Measurements from ENCODE around the gene EYA2. TPM values are rescaled to one million over a fixed set of nuclear protein-coding genes. Genes with fewer than 3 reads are reported as not detected.

EYA2 gene, protein sequence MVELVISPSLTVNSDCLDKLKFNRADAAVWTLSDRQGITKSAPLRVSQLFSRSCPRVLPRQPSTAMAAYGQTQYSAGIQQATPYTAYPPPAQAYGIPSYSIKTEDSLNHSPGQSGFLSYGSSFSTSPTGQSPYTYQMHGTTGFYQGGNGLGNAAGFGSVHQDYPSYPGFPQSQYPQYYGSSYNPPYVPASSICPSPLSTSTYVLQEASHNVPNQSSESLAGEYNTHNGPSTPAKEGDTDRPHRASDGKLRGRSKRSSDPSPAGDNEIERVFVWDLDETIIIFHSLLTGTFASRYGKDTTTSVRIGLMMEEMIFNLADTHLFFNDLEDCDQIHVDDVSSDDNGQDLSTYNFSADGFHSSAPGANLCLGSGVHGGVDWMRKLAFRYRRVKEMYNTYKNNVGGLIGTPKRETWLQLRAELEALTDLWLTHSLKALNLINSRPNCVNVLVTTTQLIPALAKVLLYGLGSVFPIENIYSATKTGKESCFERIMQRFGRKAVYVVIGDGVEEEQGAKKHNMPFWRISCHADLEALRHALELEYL
- total RNA-seq (2012; rRNA removed) (2.3 and 2.5 TPM in 2 replicates), polyA plus RNA-seq (2012; rRNA removed) (5.0 and 5.4 TPM in 2 replicates), Bru-seq, nascent RNA (percentile 42 among the genes with signal in this experiment), BruChase-seq, experiment 1, labeled RNA remaining after a 6-hour chase (percentile 37 among the genes with signal in this experiment), BruChase-seq, experiment 2, labeled RNA remaining after a 2-hour chase (percentile 35 among the genes with signal in this experiment)
- polyA plus RNA-seq (2012; cell fraction: cytosol; rRNA removed) = 1.8 and 4.5 TPM in 2 replicates
- polyA plus RNA-seq (2012; cell fraction: nucleus; rRNA removed; ENCODE audit: low replicate concordance) = 3.6 and 4.4 TPM in 2 replicates
- long read RNA-seq, partial matches to known transcripts = 2 of 5 reads
- long read RNA-seq, other reads (novel, unspliced or antisense) = 2 of 5 reads

DNA sequence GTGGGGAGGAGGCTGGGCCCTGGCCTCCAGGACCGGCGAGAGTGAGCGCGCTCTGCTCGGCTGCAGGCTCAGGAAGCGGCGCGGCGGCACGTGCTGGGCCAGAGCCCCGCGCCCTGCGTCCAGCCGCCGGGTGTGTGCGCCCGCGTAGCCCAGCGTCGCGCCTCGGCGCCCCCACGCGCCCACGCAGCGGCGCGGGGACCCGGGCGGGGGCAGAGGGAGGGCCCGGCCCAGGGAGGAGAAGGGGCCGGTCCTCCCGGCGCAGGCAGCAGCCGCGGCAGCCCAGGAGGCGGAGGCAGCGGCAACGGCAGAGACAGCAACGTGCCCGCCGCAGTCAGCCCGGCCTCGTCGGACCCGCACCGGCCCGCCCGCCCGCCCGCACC lies at the start of gene EYA2:
TSS of gene EYA2 (plus strand) at position 265 of the 380 bp plus-strand sequence. CDS start 95,168 bp downstream, outside the sequence.
- ATAC-seq (ENCODE audit: low read depth) = peak; percentile 90
- no peak within 1 kb of the TSS for H3K56ac ChIP-seq (ENCODE audit: extremely low read depth, insufficient read depth, low read length)
- DNase-seq = peak; percentile 25

More for the DNA sequence above, at the start of gene EYA2:
- Histone ChIP-seq H3K9me3 (ENCODE audit: control insufficient read depth, insufficient read depth, low read length) (peaks cover 9% of the 10 kb centered on the region), H2BK20ac (ENCODE audit: low read depth, low read length) (no peak within 1 kb of the TSS), H3K36me3 (ENCODE audit: control insufficient read depth, insufficient read depth, low read length) (no peaks in the 10 kb centered on the region), H3K23ac (ENCODE audit: low read depth, low read length) (no peak within 1 kb of the TSS), H4K5ac (ENCODE audit: low read depth, low read length) (no peak within 1 kb of the TSS), H2BK5ac (ENCODE audit: low read depth, low read length, poor library complexity, severe bottlenecking) (no peak within 1 kb of the TSS), H3K18ac (ENCODE audit: low read depth, low read length) (peak within 1 kb of the TSS; percentile 31), H4K8ac (ENCODE audit: low read depth in 2 of 2, low read length in 2 of 2) (peak within 1 kb of the TSS in 1 of 2 experiments; percentile 53; a peak in 1 of 4 replicates), H3K27me3 (ENCODE audit: control insufficient read depth, insufficient read depth, low read length) (no peaks in the 10 kb centered on the region), H2AK5ac (ENCODE audit: low read depth, low read length) (no peak within 1 kb of the TSS), H3K4me3 (ENCODE audit: insufficient read depth, low read depth, low read length) (peak within 1 kb of the TSS; percentile 83), H2BK120ac (ENCODE audit: low read depth, low read length) (no peak within 1 kb of the TSS), H3K9me1 (ENCODE audit: insufficient read depth, low read length) (no peaks in the 10 kb centered on the region), H4K91ac (ENCODE audit: insufficient read depth, low read depth, low read length) (no peak within 1 kb of the TSS; the same call in 1 of the 2 replicates), H3K4me1 (ENCODE audit: control insufficient read depth, insufficient read depth, low read length) (0 out of 2 replicates have a peak, but pooled peaks cover 2% of the 10 kb centered on the region), H3K79me1 (ENCODE audit: low read depth in 1 of 2, low read length in 2 of 2) (peaks cover 0 to 3% of the 10 kb centered on the region in 2 experiments; a peak in 1 of 4 replicates), H2AFZ (replicated peaks; ENCODE audit: low read length, poor library complexity) (peak within 1 kb of the TSS; percentile 78), H3K27ac (ENCODE audit: insufficient read depth, low read length) (peak within 1 kb of the TSS; percentile 6), H3K9ac (ENCODE audit: low read depth, low read length) (peak within 1 kb of the TSS; percentile 64), H4K20me1 (ENCODE audit: insufficient read depth, low read length) (no peaks in the 10 kb centered on the region), H3K4me2 (ENCODE audit: low read depth, low read length) (peak within 1 kb of the TSS; percentile 95), H2AK9ac (replicated peaks; ENCODE audit: low read depth, low read length, poor library complexity) (peak within 1 kb of the TSS; percentile 31), H3K14ac (replicated peaks; ENCODE audit: low read depth, low read length) (0 out of 2 replicates have a peak within 1 kb of the TSS, but pooled peaks have one; percentile 20), H3K4ac (ENCODE audit: low read depth, low read length) (0 out of 2 replicates have a peak within 1 kb of the TSS, but pooled peaks have one; percentile 4), H2BK15ac (ENCODE audit: low read depth, low read length) (no peak within 1 kb of the TSS)
- intact Hi-C loops (cut with micrococcal nuclease) = loop anchor here (10.0 kb wide), 1 partner anchor 130 kb away; no protein-coding TSS in a partner anchor
- 0% methylated on average over 15 of the region's 52 CpGs; no CpG with 5 or more reads in 1 of the 2 experiments for WGBS, 2 experiments (ENCODE audit: extremely low coverage in 2 of 2, insufficient read length in 1 of 2)
- ChIA-PET POLR2A (ENCODE audit: unreplicated experiment) (no interaction called here), CTCF (no interaction called here)
- in situ Hi-C loops (cut with MboI; ENCODE audit: low sequenced_read_pairs) = no loop called here
- BruUV-seq (replicated peaks) = no TSS peak
- TF ChIP-seq MAZ (IDR thresholded peaks at IDR 0.05; ENCODE audit: borderline replicate concordance, low read depth, low read length) (peak; percentile 58; the same call in 1 of the 2 replicates), FOS (IDR thresholded peaks at IDR 0.05; ENCODE audit: low read depth, low read length) (no peak), MAFK (IDR thresholded peaks at IDR 0.05; ENCODE audit: low read depth, low read length) (no peak)
- TF ChIP-seq, protein P1, sequence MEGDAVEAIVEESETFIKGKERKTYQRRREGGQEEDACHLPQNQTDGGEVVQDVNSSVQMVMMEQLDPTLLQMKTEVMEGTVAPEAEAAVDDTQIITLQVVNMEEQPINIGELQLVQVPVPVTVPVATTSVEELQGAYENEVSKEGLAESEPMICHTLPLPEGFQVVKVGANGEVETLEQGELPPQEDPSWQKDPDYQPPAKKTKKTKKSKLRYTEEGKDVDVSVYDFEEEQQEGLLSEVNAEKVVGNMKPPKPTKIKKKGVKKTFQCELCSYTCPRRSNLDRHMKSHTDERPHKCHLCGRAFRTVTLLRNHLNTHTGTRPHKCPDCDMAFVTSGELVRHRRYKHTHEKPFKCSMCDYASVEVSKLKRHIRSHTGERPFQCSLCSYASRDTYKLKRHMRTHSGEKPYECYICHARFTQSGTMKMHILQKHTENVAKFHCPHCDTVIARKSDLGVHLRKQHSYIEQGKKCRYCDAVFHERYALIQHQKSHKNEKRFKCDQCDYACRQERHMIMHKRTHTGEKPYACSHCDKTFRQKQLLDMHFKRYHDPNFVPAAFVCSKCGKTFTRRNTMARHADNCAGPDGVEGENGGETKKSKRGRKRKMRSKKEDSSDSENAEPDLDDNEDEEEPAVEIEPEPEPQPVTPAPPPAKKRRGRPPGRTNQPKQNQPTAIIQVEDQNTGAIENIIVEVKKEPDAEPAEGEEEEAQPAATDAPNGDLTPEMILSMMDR (conservative IDR thresholded peaks at IDR 0.05; ENCODE audit: low read depth, low read length) = no peak
- dilution Hi-C loops (cut with HindIII; ENCODE audit: low sequenced_read_pairs, unreplicated experiment) = no loop called here

Data from IMR-90 (cell line).